Activated B cell treated with CpG ODN at 0.5 μM for 24 hours (primary cell): Measurements from ENCODE around the gene PLEKHA5. TPM values are rescaled to one million over a fixed set of nuclear protein-coding genes. Genes with fewer than 3 reads are reported as not detected.

Experiments used
- ATAC-seq: fragments of 200-7000 bp; cut with Tn5 transposase; one replicate; pipeline ENCODE4 v1.10.0; 2021; ENCODE audit warnings: low read depth, mild to moderate bottlenecking, moderate library complexity
- CTCF ChIA-PET: fragments of 350-600 bp; sonication (Branson Sonifier 250); formaldehyde crosslinking; loops from one replicate; lab custom pipeline; 2021; ENCODE audit warnings: antibody characterized with exemption; lab: Charles Lee
- POLR2A ChIA-PET: fragments of 350-600 bp; sonication (Branson Sonifier 250); formaldehyde crosslinking; loops from one replicate; lab custom pipeline; 2021; ENCODE audit warnings: antibody characterized with exemption; lab: Charles Lee
- DNase-seq: peaks from one replicate; pipeline ENCODE4 v3.0.0; 2022
- H3K27ac Mint-ChIP-seq: one replicate; pipeline ENCODE4 v1.8.0; 2020; ENCODE audit warnings: mixed read lengths
- H3K27me3 Mint-ChIP-seq: one replicate; pipeline ENCODE4 v1.8.0; 2021; ENCODE audit warnings: mixed read lengths
- H3K36me3 Mint-ChIP-seq: one replicate; pipeline ENCODE4 v1.8.0; 2021; ENCODE audit warnings: low read depth, mixed read lengths
- H3K4me1 Mint-ChIP-seq: one replicate; pipeline ENCODE4 v1.8.0; 2021; ENCODE audit warnings: mixed read lengths
- H3K4me3 Mint-ChIP-seq: one replicate; pipeline ENCODE4 v1.8.0; 2020; ENCODE audit warnings: mild to moderate bottlenecking, mixed read lengths
- H3K9me3 Mint-ChIP-seq: one replicate; pipeline ENCODE4 v1.8.0; 2020; ENCODE audit warnings: mixed read lengths
- intact Hi-C: fragments of 100-400 bp; cut with micrococcal nuclease; formaldehyde crosslinking; loops from one replicate; pipeline ENCODE4 v1.15.1; 2024
- total RNA-seq: library from RNA; stranded (reverse); gene quantifications from 2 replicates; pipeline ENCODE4 v1.2.3, GENCODE V29; 2022
- TF ChIP-seq, protein P1 (sequence below): fragments of 200-600 bp; IDR thresholded peaks from one replicate; pipeline ENCODE4 v1.8.0; 2022; ENCODE audit warnings: antibody characterized with exemption, mild to moderate bottlenecking

The PLEKHA5 gene
- total RNA-seq, 1 donor from 2014 or later = 0.11 TPM

DNA sequence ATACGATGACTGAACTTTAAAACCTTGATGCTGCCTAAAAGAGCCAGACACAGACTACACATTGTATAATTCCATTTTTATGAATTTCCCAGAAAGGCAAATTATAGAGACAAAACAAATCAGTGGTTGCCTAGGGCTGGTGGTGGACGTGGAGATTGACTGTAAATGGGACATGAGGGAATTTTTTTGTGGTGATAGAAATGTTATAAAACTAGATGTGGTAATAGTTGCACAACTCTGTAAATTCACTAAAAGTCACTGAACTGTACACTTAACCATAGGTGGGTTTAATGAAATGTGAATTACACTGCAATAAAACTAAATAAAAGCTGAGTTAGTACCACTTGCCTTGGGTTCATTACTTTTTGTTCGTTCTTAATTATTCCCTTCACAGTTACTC is 72.1 kb downstream of the PLEKHA5 start:
- POLR2A ChIA-PET = no interaction called here
- intact Hi-C loops = no loop called here
- Mint-ChIP-seq H3K9me3 (no peaks in the 10 kb centered on the region), H3K36me3 (no peaks in the 10 kb centered on the region), H3K27me3 (no peaks in the 10 kb centered on the region), H3K27ac (no peak overlapping the region), H3K4me3 (no peak overlapping the region), H3K4me1 (no peaks in the 10 kb centered on the region)
- no peak for ATAC-seq
- TF ChIP-seq, protein P1, sequence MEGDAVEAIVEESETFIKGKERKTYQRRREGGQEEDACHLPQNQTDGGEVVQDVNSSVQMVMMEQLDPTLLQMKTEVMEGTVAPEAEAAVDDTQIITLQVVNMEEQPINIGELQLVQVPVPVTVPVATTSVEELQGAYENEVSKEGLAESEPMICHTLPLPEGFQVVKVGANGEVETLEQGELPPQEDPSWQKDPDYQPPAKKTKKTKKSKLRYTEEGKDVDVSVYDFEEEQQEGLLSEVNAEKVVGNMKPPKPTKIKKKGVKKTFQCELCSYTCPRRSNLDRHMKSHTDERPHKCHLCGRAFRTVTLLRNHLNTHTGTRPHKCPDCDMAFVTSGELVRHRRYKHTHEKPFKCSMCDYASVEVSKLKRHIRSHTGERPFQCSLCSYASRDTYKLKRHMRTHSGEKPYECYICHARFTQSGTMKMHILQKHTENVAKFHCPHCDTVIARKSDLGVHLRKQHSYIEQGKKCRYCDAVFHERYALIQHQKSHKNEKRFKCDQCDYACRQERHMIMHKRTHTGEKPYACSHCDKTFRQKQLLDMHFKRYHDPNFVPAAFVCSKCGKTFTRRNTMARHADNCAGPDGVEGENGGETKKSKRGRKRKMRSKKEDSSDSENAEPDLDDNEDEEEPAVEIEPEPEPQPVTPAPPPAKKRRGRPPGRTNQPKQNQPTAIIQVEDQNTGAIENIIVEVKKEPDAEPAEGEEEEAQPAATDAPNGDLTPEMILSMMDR = no peak
- DNase-seq = no peak
- CTCF ChIA-PET = no interaction called here

DNA sequence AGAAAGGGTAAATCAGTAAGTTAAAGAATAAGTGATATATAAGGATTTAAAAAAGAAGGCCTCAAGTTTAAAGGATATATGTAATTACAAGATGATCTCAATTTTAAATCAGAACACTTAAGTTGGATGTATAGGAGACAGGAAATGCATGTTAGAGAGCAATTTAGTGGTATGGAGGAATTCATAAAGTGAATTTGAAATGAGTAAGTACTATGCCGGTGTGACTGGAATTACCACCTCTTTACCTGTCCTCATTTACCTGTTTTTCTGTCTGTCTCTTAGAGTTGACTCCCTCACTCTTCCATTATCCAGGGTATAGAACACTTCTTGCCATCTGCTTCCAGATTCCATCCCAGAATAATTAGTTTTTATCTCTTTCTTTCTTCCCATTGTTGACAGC is 73.5 kb downstream of the PLEKHA5 start:
- Mint-ChIP-seq H3K9me3 (no peaks in the 10 kb centered on the region), H3K27ac (no peak overlapping the region), H3K27me3 (no peaks in the 10 kb centered on the region), H3K4me3 (no peak overlapping the region), H3K4me1 (no peaks in the 10 kb centered on the region), H3K36me3 (no peaks in the 10 kb centered on the region)
- TF ChIP-seq, protein P1 = no peak
- ChIA-PET POLR2A (no interaction called here), CTCF (no interaction called here)
- intact Hi-C loops = no loop called here
- DNase-seq (no peak), ATAC-seq (no peak)

DNA sequence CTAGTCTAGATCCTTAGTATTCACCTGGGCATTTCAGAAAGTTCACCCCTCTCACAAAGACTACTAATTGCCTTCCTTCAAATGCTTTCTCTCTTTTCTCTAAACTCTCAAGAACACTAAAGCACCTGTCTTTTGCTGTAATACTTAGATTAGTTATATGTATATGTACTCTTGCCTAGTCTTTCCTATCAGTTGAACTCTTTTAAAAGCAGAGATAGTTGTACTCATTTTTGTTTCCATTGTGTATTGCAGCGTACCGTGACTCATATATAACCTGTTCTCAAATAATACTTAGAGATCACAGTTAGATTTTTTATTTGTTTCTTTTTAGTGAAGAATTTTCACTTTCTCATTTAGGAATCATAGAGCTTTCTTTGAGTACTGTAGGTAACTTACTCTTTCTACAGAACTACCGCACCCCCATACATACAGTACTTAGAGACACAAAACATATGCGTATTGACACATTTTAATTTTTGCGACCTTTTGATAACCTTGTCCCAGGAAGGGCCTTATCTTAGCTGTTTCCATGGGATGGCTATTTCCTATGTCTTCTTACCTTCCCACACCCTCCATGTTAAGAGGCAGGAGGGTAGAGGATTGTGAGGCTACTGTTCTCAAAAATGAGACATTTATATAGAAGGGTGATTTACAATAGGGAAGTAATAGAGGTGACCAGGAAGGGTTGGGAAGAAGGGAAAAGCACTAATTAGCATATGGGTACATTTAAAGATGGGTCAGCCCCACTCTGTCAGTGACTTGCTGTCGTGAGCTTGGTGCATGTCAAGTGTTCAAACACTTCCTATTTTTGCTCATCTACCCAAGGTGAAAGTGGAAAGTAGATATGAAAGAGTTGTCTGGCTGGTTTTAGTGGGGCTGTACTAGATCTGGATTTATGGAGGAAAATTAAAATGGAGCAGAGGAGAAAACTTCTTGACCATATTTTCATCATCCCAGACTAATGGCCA is 74.3 kb downstream of the PLEKHA5 start:
- H3K4me1 Mint-ChIP-seq = no peaks in the 10 kb centered on the region
- ATAC-seq (no peak), DNase-seq (no peak)
- no peaks in the 10 kb centered on the region for H3K9me3 Mint-ChIP-seq
- no peak overlapping the region for H3K27ac Mint-ChIP-seq
- no peak overlapping the region for H3K4me3 Mint-ChIP-seq
- intact Hi-C loops = no loop called here
- CTCF ChIA-PET = no interaction called here
- POLR2A ChIA-PET = no interaction called here
- TF ChIP-seq, protein P1 = no peak
- no peaks in the 10 kb centered on the region for H3K27me3 Mint-ChIP-seq
- H3K36me3 Mint-ChIP-seq = no peaks in the 10 kb centered on the region

DNA sequence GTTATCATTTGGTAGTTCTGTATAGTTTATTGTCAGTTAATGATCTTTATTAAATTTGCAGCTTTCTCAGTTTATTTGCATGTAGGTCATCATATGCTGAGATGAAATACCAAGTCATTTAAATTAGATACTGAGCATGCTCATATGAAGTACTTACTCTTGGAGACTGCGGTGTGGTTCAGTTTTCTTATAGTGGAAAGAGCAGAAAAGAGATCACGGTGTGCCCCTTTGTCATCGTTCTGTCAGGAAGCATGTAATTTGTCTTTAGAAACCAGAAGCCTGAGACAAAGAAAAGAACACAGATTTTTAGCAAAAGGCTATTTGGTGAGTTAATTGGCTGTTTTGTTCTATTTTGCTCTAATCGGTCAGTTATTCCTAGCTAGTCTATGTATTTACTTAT is 75.6 kb downstream of the PLEKHA5 start:
- POLR2A ChIA-PET = no interaction called here
- DNase-seq (no peak), ATAC-seq (no peak)
- no peak overlapping the region for H3K27ac Mint-ChIP-seq
- H3K36me3 Mint-ChIP-seq = no peaks in the 10 kb centered on the region
- peaks cover 3% of the 10 kb centered on the region for H3K9me3 Mint-ChIP-seq
- TF ChIP-seq, protein P1 = no peak
- H3K4me3 Mint-ChIP-seq = no peak overlapping the region
- intact Hi-C loops = no loop called here
- no peaks in the 10 kb centered on the region for H3K27me3 Mint-ChIP-seq
- no peaks in the 10 kb centered on the region for H3K4me1 Mint-ChIP-seq
- CTCF ChIA-PET = no interaction called here

DNA sequence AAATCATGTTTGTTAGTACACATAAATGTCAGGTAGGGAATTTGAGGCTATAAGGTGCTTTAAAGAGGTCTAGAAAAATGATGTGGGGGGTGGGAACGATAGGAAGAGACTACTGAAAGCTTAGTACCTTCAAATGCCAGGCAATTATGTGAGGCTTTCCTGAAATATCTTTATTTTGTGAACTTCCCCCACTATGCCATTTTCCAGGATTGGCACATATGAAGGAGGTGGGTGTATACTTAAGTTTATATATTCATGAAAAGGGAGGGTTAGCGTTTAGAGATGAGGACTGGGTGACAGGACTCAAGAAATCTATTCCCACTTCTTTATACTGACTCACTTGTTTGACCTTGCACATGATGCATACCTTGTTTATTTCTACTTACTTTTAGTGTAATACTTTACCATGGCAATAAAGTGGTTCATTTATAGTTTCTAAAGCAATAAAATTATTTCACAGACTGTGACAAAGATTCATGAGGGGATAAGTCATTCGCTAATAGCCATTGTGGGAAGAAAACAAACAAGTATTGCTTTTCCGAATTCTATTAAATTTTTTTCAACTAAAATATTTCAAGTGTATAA is 77.1 kb downstream of the PLEKHA5 start:
- H3K36me3 Mint-ChIP-seq = no peaks in the 10 kb centered on the region
- ChIA-PET POLR2A (no interaction called here), CTCF (no interaction called here)
- H3K27ac Mint-ChIP-seq = no peak overlapping the region
- intact Hi-C loops = no loop called here
- DNase-seq = no peak
- H3K4me1 Mint-ChIP-seq = no peaks in the 10 kb centered on the region
- no peaks in the 10 kb centered on the region for H3K27me3 Mint-ChIP-seq
- ATAC-seq = no peak
- H3K9me3 Mint-ChIP-seq = peaks cover 7% of the 10 kb centered on the region
- no peak overlapping the region for H3K4me3 Mint-ChIP-seq
- TF ChIP-seq, protein P1 = no peak
